PFSK-1 (cell line): ENCODE measurements around the gene ATF6.

ENCODE experiments used
- FOXP2 ChIP-seq: optimal IDR thresholded peaks from 2 replicates; pipeline ENCODE3; 2011; ENCODE audit warnings: borderline replicate concordance, control low read depth, inconsistent platforms; ENCODE audit not compliant: insufficient read depth; ENCODE audit errors: extremely low read length, extremely low read depth
- POLR2AphosphoS5 ChIP-seq: IDR thresholded peaks from 2 replicates; pipeline ENCODE4 v1.6.1; 2012; ENCODE audit warnings: low read depth, mild to moderate bottlenecking, control low read depth, low read length, moderate library complexity
- REST ChIP-seq, 2 experiments: IDR thresholded peaks; 2 replicates each; pipeline versions ENCODE4 v1.6.1 to v1.8.0; 2011 to 2012; ENCODE audit warnings: low read depth in 2 of 2, low read length in 2 of 2, control low read depth in 1 of 2, inconsistent platforms in 1 of 2, mild to moderate bottlenecking in 1 of 2, moderate library complexity in 1 of 2; ENCODE audit not compliant: insufficient read depth in 1 of 2
- SIN3A ChIP-seq: IDR thresholded peaks from 2 replicates; pipeline ENCODE4 v1.6.1; 2012; ENCODE audit warnings: mild to moderate bottlenecking, low read length, moderate library complexity, borderline replicate concordance; ENCODE audit not compliant: insufficient read depth
- TAF1 ChIP-seq: IDR thresholded peaks from 2 replicates; pipeline ENCODE4 v1.6.1; 2012; ENCODE audit warnings: low read length, control low read depth, borderline replicate concordance; ENCODE audit not compliant: insufficient read depth

Gene ATF6

GRCh38 chr1:161954050-161954449, 187.9 kb downstream of the ATF6 start:
- no peak for TF ChIP-seq TAF1
- TF ChIP-seq SIN3A: no peak
- no peak for TF ChIP-seq REST (IDR thresholded peaks at IDR 0.05; ENCODE audit: insufficient read depth in 1 of 2, low read depth in 2 of 2, low read length in 2 of 2)
- no peak for TF ChIP-seq FOXP2
- no peak for TF ChIP-seq POLR2AphosphoS5

GRCh38 chr1:161954466-161954865, 188.3 kb downstream of the ATF6 start:
- TF ChIP-seq SIN3A: no peak
- TF ChIP-seq REST (IDR thresholded peaks at IDR 0.05; ENCODE audit: insufficient read depth in 1 of 2, low read depth in 2 of 2, low read length in 2 of 2): no peak
- TF ChIP-seq FOXP2: no peak
- TF ChIP-seq TAF1: no peak
- TF ChIP-seq POLR2AphosphoS5: no peak

GRCh38 chr1:161955606-161956005, 189.5 kb downstream of the ATF6 start:
- TF ChIP-seq REST (IDR thresholded peaks at IDR 0.05; ENCODE audit: insufficient read depth in 1 of 2, low read depth in 2 of 2, low read length in 2 of 2) (no peak), FOXP2 (no peak), SIN3A (no peak), POLR2AphosphoS5 (no peak), TAF1 (no peak)

- TF ChIP-seq TAF1 (no peak), SIN3A (no peak), REST (IDR thresholded peaks at IDR 0.05; ENCODE audit: insufficient read depth in 1 of 2, low read depth in 2 of 2, low read length in 2 of 2) (no peak), POLR2AphosphoS5 (no peak), FOXP2 (no peak)
Observed at GRCh38 chr1:161956097-161956496, 190.0 kb downstream of the ATF6 start.

- TF ChIP-seq POLR2AphosphoS5 (no peak), FOXP2 (no peak), SIN3A (no peak), REST (IDR thresholded peaks at IDR 0.05; ENCODE audit: insufficient read depth in 1 of 2, low read depth in 2 of 2, low read length in 2 of 2) (no peak), TAF1 (no peak)
Observed at GRCh38 chr1:161956930-161957329, 190.8 kb downstream of the ATF6 start.
